SU-DHL-6 (cell line): ENCODE results near the gene CHEK2.

Experiments
- H2AFZ ChIP-seq: fragments of 200-600 bp; sonication (generic); 2 replicates; pipeline ENCODE4 v1.6.1; 2014; ENCODE audit warnings: low read depth, mild to moderate bottlenecking, moderate library complexity, mixed read lengths, antibody characterized with exemption, low read length; ENCODE audit not compliant: severe bottlenecking
- H3F3A ChIP-seq: fragments of 200-600 bp; shearing (Covaris generic); 2 replicates; pipeline ENCODE4 v1.6.0; 2016; ENCODE audit warnings: antibody characterized with exemption, mild to moderate bottlenecking; ENCODE audit not compliant: insufficient read depth
- H3K27ac ChIP-seq: fragments of 200-600 bp; sonication (generic); 2 replicates; pipeline ENCODE4 v1.5.1; 2016; ENCODE audit warnings: low read depth, mild to moderate bottlenecking, low read length, moderate library complexity, mixed read lengths
- H3K27me3 ChIP-seq: fragments of 200-600 bp; sonication (generic), shearing (Covaris generic); 2 replicates; pipeline ENCODE4 v1.6.0; 2014; ENCODE audit warnings: mild to moderate bottlenecking, low read length
- H3K36me3 ChIP-seq: fragments of 200-600 bp; sonication (generic); 2 replicates; pipeline ENCODE4 v1.6.1; 2014; ENCODE audit warnings: mild to moderate bottlenecking, low read length, mixed read lengths
- H3K4me2 ChIP-seq: fragments of 300-600, 200-600 bp; shearing (Covaris generic), sonication (generic); 2 replicates; pipeline ENCODE4 v1.6.0; 2014; ENCODE audit warnings: low read length, low read depth, mild to moderate bottlenecking; ENCODE audit not compliant: poor library complexity, severe bottlenecking
- H3K4me3 ChIP-seq: fragments of 200-600 bp; sonication (generic); 2 replicates; pipeline ENCODE4 v1.5.1; 2014; ENCODE audit warnings: antibody characterized with exemption, low read length, mild to moderate bottlenecking, mixed read lengths; ENCODE audit not compliant: insufficient read depth, poor library complexity, severe bottlenecking
- H3K79me2 ChIP-seq: fragments of 200-600 bp; sonication (generic); 2 replicates; pipeline ENCODE4 v1.6.1; 2014; ENCODE audit warnings: mild to moderate bottlenecking, low read length, moderate library complexity; ENCODE audit not compliant: insufficient read depth
- H3K9ac ChIP-seq: fragments of 200-600 bp; sonication (generic); 2 replicates; pipeline ENCODE4 v1.7.0; 2014; ENCODE audit warnings: mild to moderate bottlenecking, low read length
- H3K9me2 ChIP-seq: fragments of 200-600 bp; sonication (generic); replicated peaks from 2 replicates; pipeline ENCODE4 v1.6.1; 2014; ENCODE audit warnings: low read length; ENCODE audit not compliant: insufficient read depth
- H3K9me3 ChIP-seq: fragments of 200-600 bp; sonication (generic); 2 replicates; pipeline ENCODE4 v1.6.1; 2014; ENCODE audit warnings: low read length, mixed read lengths; ENCODE audit not compliant: insufficient read depth
- H4K20me1 ChIP-seq: fragments of 200-600 bp; sonication (generic); 2 replicates; pipeline ENCODE4 v1.6.1; 2014; ENCODE audit warnings: low read depth, mild to moderate bottlenecking, antibody characterized with exemption, low read length, moderate library complexity, mixed read lengths
- EZH2phosphoT487 ChIP-seq: fragments of 200-600 bp; sonication (generic), shearing (Covaris generic); conservative IDR thresholded peaks from 2 replicates; pipeline ENCODE4 v1.6.1; 2018; ENCODE audit warnings: mild to moderate bottlenecking, antibody characterized with exemption, low read length, moderate library complexity, mixed read lengths
- TF ChIP-seq, protein P1 (sequence below): fragments of 200-600 bp; sonication (generic); IDR thresholded peaks from one replicate; pipeline ENCODE4 v1.5.1; 2017; ENCODE audit warnings: antibody characterized with exemption, mild to moderate bottlenecking, low read length, moderate library complexity; ENCODE audit not compliant: insufficient read depth, poor library complexity, severe bottlenecking

The CHEK2 gene

DNA sequence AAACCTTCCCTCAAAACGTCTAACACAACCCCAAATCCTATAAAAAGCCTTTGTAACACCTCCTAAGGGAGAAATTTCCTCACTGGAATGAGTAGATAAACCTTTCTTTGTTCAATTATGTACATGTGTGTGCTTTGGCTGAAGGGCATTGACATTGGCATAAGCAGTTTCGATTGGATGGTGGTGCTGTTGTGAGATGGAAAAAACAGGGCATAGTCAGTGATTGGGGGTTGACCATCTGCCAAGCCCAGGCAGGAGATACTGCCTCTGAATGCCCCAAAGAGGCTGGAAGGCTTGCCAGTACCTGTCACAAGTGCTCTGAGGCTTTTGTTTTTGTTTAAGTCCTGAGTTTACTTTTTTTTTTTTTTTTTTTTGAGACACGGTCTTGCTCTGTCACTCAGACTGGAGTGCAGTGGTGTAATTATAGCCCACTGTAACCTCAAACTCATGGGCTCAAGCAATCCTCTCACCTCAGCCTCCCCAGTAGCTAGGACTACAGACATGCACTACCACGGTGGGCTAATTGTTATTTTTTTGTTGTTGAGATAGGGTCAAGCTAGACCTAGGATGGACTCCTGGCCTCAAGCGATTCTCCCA is 29.7 kb upstream of the CHEK2 start:
- H3K27ac ChIP-seq, result no peak overlapping the region
- no peaks in the 10 kb centered on the region for H3K27me3 ChIP-seq
- H3K79me2 ChIP-seq, result peaks cover 24% of the 10 kb centered on the region
- no peaks in the 10 kb centered on the region for H3K9me3 ChIP-seq
- TF ChIP-seq, protein P1, sequence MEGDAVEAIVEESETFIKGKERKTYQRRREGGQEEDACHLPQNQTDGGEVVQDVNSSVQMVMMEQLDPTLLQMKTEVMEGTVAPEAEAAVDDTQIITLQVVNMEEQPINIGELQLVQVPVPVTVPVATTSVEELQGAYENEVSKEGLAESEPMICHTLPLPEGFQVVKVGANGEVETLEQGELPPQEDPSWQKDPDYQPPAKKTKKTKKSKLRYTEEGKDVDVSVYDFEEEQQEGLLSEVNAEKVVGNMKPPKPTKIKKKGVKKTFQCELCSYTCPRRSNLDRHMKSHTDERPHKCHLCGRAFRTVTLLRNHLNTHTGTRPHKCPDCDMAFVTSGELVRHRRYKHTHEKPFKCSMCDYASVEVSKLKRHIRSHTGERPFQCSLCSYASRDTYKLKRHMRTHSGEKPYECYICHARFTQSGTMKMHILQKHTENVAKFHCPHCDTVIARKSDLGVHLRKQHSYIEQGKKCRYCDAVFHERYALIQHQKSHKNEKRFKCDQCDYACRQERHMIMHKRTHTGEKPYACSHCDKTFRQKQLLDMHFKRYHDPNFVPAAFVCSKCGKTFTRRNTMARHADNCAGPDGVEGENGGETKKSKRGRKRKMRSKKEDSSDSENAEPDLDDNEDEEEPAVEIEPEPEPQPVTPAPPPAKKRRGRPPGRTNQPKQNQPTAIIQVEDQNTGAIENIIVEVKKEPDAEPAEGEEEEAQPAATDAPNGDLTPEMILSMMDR, result no peak
- no peak for TF ChIP-seq EZH2phosphoT487
- no peak overlapping the region for H3K4me3 ChIP-seq
- H4K20me1 ChIP-seq, result no peaks in the 10 kb centered on the region
- no peak overlapping the region for H3K9ac ChIP-seq
- no peaks in the 10 kb centered on the region for H3K36me3 ChIP-seq
- no peak overlapping the region for H2AFZ ChIP-seq
- H3K4me2 ChIP-seq, result no peak overlapping the region
- H3K9me2 ChIP-seq, result no peaks in the 10 kb centered on the region
- H3F3A ChIP-seq, result no peaks in the 10 kb centered on the region

DNA sequence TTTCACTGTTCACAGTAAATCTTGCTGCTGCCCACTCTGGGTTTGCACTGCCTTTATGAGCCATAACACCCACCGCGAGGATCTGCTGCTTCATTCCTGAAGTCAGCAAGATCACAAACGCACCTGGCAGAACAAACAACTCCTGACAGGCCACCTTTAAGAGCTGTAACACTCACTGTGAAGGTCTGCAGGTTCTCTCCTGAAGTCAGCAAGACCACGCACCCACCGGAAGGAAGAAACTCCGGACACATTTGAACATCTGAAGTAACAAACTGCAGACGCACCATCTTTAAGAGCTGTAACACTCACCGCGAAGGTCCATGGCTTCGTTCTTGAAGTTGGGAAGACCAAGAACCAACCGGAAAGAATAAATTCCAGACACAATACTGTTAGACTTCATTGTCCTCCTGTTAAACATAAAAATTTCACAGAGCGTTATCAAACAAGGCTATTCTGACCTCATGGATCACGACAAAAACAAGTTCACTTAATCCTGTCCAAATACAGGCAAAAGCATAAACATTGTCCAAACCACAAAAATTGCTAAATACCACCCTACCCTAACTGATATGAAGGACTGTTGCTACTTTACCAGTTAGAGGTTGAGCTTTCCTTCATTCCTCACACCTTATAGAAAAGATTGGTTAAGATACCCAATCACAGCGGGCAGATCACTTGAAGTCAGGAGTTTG is 27.9 kb upstream of the CHEK2 start:
- Histone ChIP-seq H2AFZ (no peak overlapping the region), H3K36me3 (no peaks in the 10 kb centered on the region), H3K4me3 (no peak overlapping the region), H3K9me2 (no peaks in the 10 kb centered on the region), H3K79me2 (peaks cover 15% of the 10 kb centered on the region), H3K9me3 (no peaks in the 10 kb centered on the region), H3K9ac (no peak overlapping the region), H3K27ac (no peak overlapping the region), H3K4me2 (no peak overlapping the region), H3F3A (no peaks in the 10 kb centered on the region), H3K27me3 (no peaks in the 10 kb centered on the region), H4K20me1 (no peaks in the 10 kb centered on the region)
- TF ChIP-seq, protein P1, result no peak
- no peak for TF ChIP-seq EZH2phosphoT487

DNA sequence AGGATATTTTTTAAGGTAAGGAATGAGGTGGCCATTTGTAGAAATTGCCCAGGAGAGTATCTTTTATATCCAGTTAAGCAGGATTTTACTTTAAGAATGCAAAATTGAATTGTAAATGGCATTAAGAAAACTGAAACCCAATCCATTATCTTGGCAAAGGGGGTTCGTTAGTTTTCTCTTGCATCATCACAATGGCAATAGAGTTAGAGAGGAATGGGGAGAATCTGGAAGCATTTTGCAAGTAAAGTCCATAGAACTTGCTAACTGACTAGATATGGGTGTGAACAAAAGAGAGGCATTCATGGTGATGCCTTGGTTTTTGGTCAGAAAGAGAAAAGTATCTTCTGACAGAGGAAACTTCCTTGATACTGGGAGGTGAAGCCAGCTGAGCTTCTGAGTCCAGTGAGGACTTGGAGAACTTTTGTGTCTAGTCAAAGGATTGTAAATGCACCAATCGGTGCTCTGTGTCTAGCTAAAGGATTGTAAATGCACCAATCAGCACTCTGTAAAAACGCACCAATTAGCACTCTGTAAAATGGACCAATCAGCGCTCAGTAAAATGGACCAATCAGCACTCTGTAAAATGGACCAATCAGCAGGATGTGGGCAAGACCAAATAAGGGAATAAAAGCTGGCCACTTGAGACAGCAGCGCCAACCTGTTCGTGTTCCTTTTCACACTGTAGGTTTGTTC is 27.2 kb upstream of the CHEK2 start:
- Histone ChIP-seq H3K27ac (no peak overlapping the region), H4K20me1 (no peaks in the 10 kb centered on the region), H3F3A (no peaks in the 10 kb centered on the region), H3K4me2 (no peak overlapping the region), H2AFZ (no peak overlapping the region), H3K79me2 (peaks cover 8% of the 10 kb centered on the region), H3K9me3 (no peaks in the 10 kb centered on the region), H3K36me3 (no peaks in the 10 kb centered on the region), H3K9me2 (no peaks in the 10 kb centered on the region), H3K27me3 (no peaks in the 10 kb centered on the region), H3K4me3 (no peak overlapping the region), H3K9ac (no peak overlapping the region)
- TF ChIP-seq EZH2phosphoT487, result no peak
- TF ChIP-seq, protein P1, result no peak
